GM23338 (cell line): ENCODE results near the gene C12orf42. TPM values are rescaled to one million over a fixed set of nuclear protein-coding genes. Genes with fewer than 3 reads are reported as not detected.

Experiments
- ATAC-seq: fragments of 200-7000 bp; cut with Tn5 transposase; 3 replicates; pipeline ENCODE4 v1.9.1; 2020
- DNase-seq: peaks from one replicate; pipeline ENCODE4 v3.0.0-alpha.2; 2015; ENCODE audit warnings: low spot score
- H2AFZ ChIP-seq: fragments of 200-600 bp; sonication (generic); 2 replicates; pipeline ENCODE4 v1.8.0; 2016; ENCODE audit warnings: antibody characterized with exemption, mild to moderate bottlenecking, moderate library complexity
- H3F3A ChIP-seq: fragments of 200-600 bp; sonication (generic); replicated peaks from 2 replicates; pipeline ENCODE4 v1.8.0; 2017; ENCODE audit warnings: antibody characterized with exemption, mixed run types, low read depth
- H3K27ac ChIP-seq: fragments of 200-600 bp; sonication (generic); 2 replicates; pipeline ENCODE4 v1.6.1; 2016; ENCODE audit warnings: low read depth
- H3K27me3 ChIP-seq: fragments of 200-600 bp; sonication (generic); 2 replicates; pipeline ENCODE4 v1.8.0; 2016; ENCODE audit warnings: mild to moderate bottlenecking, mixed run types, moderate library complexity; ENCODE audit not compliant: insufficient read depth
- H3K36me3 ChIP-seq: fragments of 200-600 bp; sonication (generic); 2 replicates; pipeline ENCODE4 v1.8.0; 2016; ENCODE audit warnings: mild to moderate bottlenecking; ENCODE audit not compliant: insufficient read depth
- H3K4me1 ChIP-seq: fragments of 200-600 bp; sonication (generic); 2 replicates; pipeline ENCODE4 v1.8.0; 2016; ENCODE audit warnings: mild to moderate bottlenecking, moderate library complexity; ENCODE audit not compliant: insufficient read depth
- H3K4me2 ChIP-seq: fragments of 200-600 bp; sonication (generic); 2 replicates; pipeline ENCODE4 v1.7.1; 2017; ENCODE audit warnings: mixed run types
- H3K4me3 ChIP-seq: fragments of 200-600 bp; sonication (generic); 2 replicates; pipeline ENCODE4 v1.6.1; 2016; ENCODE audit warnings: mixed run types
- H3K79me2 ChIP-seq: fragments of 200-600 bp; sonication (generic); replicated peaks from 2 replicates; pipeline ENCODE4 v1.8.0; 2017; ENCODE audit warnings: mild to moderate bottlenecking; ENCODE audit not compliant: insufficient read depth
- H3K9me2 ChIP-seq: fragments of 200-600 bp; sonication (generic); 2 replicates; pipeline ENCODE4 v1.8.0; 2017; ENCODE audit not compliant: insufficient read depth
- H4K20me1 ChIP-seq: fragments of 200-600 bp; sonication (generic); replicated peaks from 2 replicates; pipeline ENCODE4 v1.8.0; 2017; ENCODE audit warnings: mild to moderate bottlenecking; ENCODE audit not compliant: insufficient read depth
- H3K27ac Mint-ChIP-seq: 2 replicates; pipeline ENCODE4 v1.8.0; 2020; ENCODE audit warnings: inconsistent platforms, mild to moderate bottlenecking, moderate library complexity, mixed read lengths
- H3K27me3 Mint-ChIP-seq: 3 replicates; pipeline ENCODE4 v1.8.0; 2022; ENCODE audit warnings: low read depth, mild to moderate bottlenecking, moderate library complexity, mixed read lengths, inconsistent platforms; ENCODE audit not compliant: insufficient read depth, poor library complexity
- H3K36me3 Mint-ChIP-seq: 3 replicates; pipeline ENCODE4 v1.8.0; 2021; ENCODE audit warnings: low read depth, mild to moderate bottlenecking, inconsistent platforms, moderate library complexity, mixed read lengths
- H3K4me1 Mint-ChIP-seq: 3 replicates; pipeline ENCODE4 v1.8.0; 2020; ENCODE audit warnings: mild to moderate bottlenecking, inconsistent platforms, mixed read lengths
- H3K4me3 Mint-ChIP-seq: 3 replicates; pipeline ENCODE4 v1.8.0; 2021; ENCODE audit warnings: moderate library complexity, mild to moderate bottlenecking, inconsistent platforms, mixed read lengths
- H3K9me3 Mint-ChIP-seq: 3 replicates; pipeline ENCODE4 v1.8.0; 2020; ENCODE audit warnings: moderate library complexity, mild to moderate bottlenecking, inconsistent platforms, mixed read lengths
- CTCF ChIP-seq, 2 experiments: fragments of 200-600 bp in 1 of 2; sonication (generic) in 1 of 2; conservative IDR thresholded peaks; 2 replicates each; pipeline versions ENCODE4 v1.5.1 to v1.6.1; 2016 to 2017; ENCODE audit warnings: antibody characterized with exemption in 2 of 2, low read depth in 2 of 2, mild to moderate bottlenecking in 2 of 2, moderate library complexity in 1 of 2
- ETS1 ChIP-seq: IDR thresholded peaks from 2 replicates; pipeline ENCODE4 v1.6.1; 2016; ENCODE audit warnings: antibody characterized with exemption
- JUNB ChIP-seq: IDR thresholded peaks from one replicate; pipeline ENCODE4 v1.6.1; 2016; ENCODE audit warnings: antibody characterized with exemption; ENCODE audit not compliant: unreplicated experiment
- NANOG ChIP-seq: IDR thresholded peaks from 2 replicates; pipeline ENCODE4 v1.6.1; 2016; ENCODE audit warnings: antibody characterized with exemption, borderline replicate concordance
- POLR2AphosphoS5 ChIP-seq: IDR thresholded peaks from 2 replicates; pipeline ENCODE4 v1.6.1; 2016; ENCODE audit warnings: antibody characterized with exemption, low read depth
- REST ChIP-seq: IDR thresholded peaks from one replicate; pipeline ENCODE4 v1.6.1; 2018; ENCODE audit warnings: antibody characterized with exemption; ENCODE audit not compliant: unreplicated experiment
- STAT1 ChIP-seq: IDR thresholded peaks from one replicate; pipeline ENCODE4 v1.6.1; 2016; ENCODE audit warnings: antibody characterized with exemption; ENCODE audit not compliant: unreplicated experiment
- ZNF114 ChIP-seq: fragments of 250-450 bp; sonication (Bioruptor Pico); IDR thresholded peaks from 2 replicates; pipeline ENCODE4 v1.5.0; 2020; ENCODE audit warnings: mild to moderate bottlenecking, moderate library complexity
- ZNF331 ChIP-seq: fragments of 250-450 bp; sonication (Bioruptor Pico); IDR thresholded peaks from 2 replicates; pipeline ENCODE4 v1.5.0; 2020; ENCODE audit warnings: low read depth, mild to moderate bottlenecking, moderate library complexity
- polyA plus RNA-seq: library from polyadenylated mRNA; unstranded; fragments of >200 nt; fragmentation: Nextera tagmentation; extraction: Ambion mirVana; gene quantifications from 2 replicates; pipeline ENCODE4 v1.2.1, GENCODE V29; 2016
- total RNA-seq: library from RNA; depleted of rRNA; stranded (reverse); fragments of >200 nt; shearing (Covaris generic); gene quantifications from 2 replicates; pipeline ENCODE4 v1.2.3, GENCODE V29; 2014

The C12orf42 gene
- total and polyA plus RNA-seq, 2 experiments from 2014 or later = 0.45 TPM; not detected in 1

GRCh38 chr12:103334466-103334865 is 161.3 kb downstream of the C12orf42 start:
- no peak for ATAC-seq
- H3K9me3 Mint-ChIP-seq = no peaks in the 10 kb centered on the region

GRCh38 chr12:103333676-103334075 is 162.1 kb downstream of the C12orf42 start:
- H3K27ac Mint-ChIP-seq = no peak overlapping the region
- no peak for TF ChIP-seq ZNF331 (CRISPR knock-in tag)
- TF ChIP-seq CTCF (conservative IDR thresholded peaks at IDR 0.05; ENCODE audit: low read depth in 2 of 2) = no peak

More at GRCh38 chr12:103334466-103334865, 161.3 kb downstream of the C12orf42 start:
- Histone ChIP-seq H3K4me3 (no peak overlapping the region), H3K4me1 (0 out of 2 replicates have a peak, but pooled peaks cover 7% of the 10 kb centered on the region), H3K27ac (no peak overlapping the region), H3F3A (no peaks in the 10 kb centered on the region), H3K9me2 (0 out of 2 replicates have a peak, but pooled peaks cover 3% of the 10 kb centered on the region), H3K36me3 (no peaks in the 10 kb centered on the region), H2AFZ (no peak overlapping the region), H3K4me2 (no peak overlapping the region), H3K27me3 (no peaks in the 10 kb centered on the region), H4K20me1 (no peaks in the 10 kb centered on the region), H3K79me2 (no peaks in the 10 kb centered on the region)
- no peak for DNase-seq
- H3K4me1 Mint-ChIP-seq = peaks cover 7% of the 10 kb centered on the region; the same call in 2 of the 3 replicates
- no peaks in the 10 kb centered on the region for H3K36me3 Mint-ChIP-seq
- no peaks in the 10 kb centered on the region for H3K27me3 Mint-ChIP-seq
- H3K27ac Mint-ChIP-seq = no peak overlapping the region
- TF ChIP-seq JUNB = no peak
- TF ChIP-seq ZNF114 (CRISPR knock-in tag) = no peak
- TF ChIP-seq REST = no peak
- no peak for TF ChIP-seq STAT1
- TF ChIP-seq NANOG = no peak
- no peak for TF ChIP-seq POLR2AphosphoS5
- TF ChIP-seq ETS1 = no peak
- no peak overlapping the region for H3K4me3 Mint-ChIP-seq

More at GRCh38 chr12:103333676-103334075, 162.1 kb downstream of the C12orf42 start:
- no peak overlapping the region for H3K27ac ChIP-seq
- 0 out of 2 replicates have a peak, but pooled peaks cover 7% of the 10 kb centered on the region for H3K4me1 ChIP-seq
- no peak overlapping the region for H2AFZ ChIP-seq
- H3K36me3 ChIP-seq = no peaks in the 10 kb centered on the region
- Mint-ChIP-seq H3K27me3 (no peaks in the 10 kb centered on the region), H3K9me3 (no peaks in the 10 kb centered on the region), H3K4me3 (no peak overlapping the region), H3K4me1 (peaks cover 7% of the 10 kb centered on the region; the same call in 2 of the 3 replicates), H3K36me3 (no peaks in the 10 kb centered on the region)
- H3K4me3 ChIP-seq = no peak overlapping the region
- DNase-seq (no peak), ATAC-seq (no peak)
- 0 out of 2 replicates have a peak, but pooled peaks cover 3% of the 10 kb centered on the region for H3K9me2 ChIP-seq
- H3K4me2 ChIP-seq = no peak overlapping the region
- no peaks in the 10 kb centered on the region for H3K27me3 ChIP-seq
- H4K20me1 ChIP-seq = no peaks in the 10 kb centered on the region
- no peaks in the 10 kb centered on the region for H3F3A ChIP-seq
- no peaks in the 10 kb centered on the region for H3K79me2 ChIP-seq
